SK-N-SH treated with all-trans-retinoic acid at 6 μM for 48 hours (cell line): ENCODE results near the gene PTTG1IP2.

ENCODE experiments used
- ATAC-seq: fragments of 200-7000 bp; cut with Tn5 transposase; 3 replicates; pipeline ENCODE4 v1.9.1; 2020; ENCODE audit warnings: mild to moderate bottlenecking, moderate library complexity
- ARNTL ChIP-seq: fragments of 450-650 bp; formaldehyde crosslinking; IDR thresholded peaks from 2 replicates; pipeline ENCODE4 v1.5.0; 2020; ENCODE audit warnings: low read depth, mild to moderate bottlenecking, moderate library complexity, borderline replicate concordance
- BACH2 ChIP-seq: fragments of 250-450 bp; sonication (Bioruptor Pico); IDR thresholded peaks from 2 replicates; pipeline ENCODE4 v1.9.0; 2021; ENCODE audit warnings: mild to moderate bottlenecking, borderline replicate concordance
- ESRRG ChIP-seq: fragments of 250-450 bp; sonication (Bioruptor Pico); IDR thresholded peaks from 2 replicates; pipeline ENCODE4 v1.6.1; 2021; ENCODE audit warnings: mild to moderate bottlenecking
- ISL1 ChIP-seq: fragments of 250-450 bp; sonication (Bioruptor Pico); IDR thresholded peaks from 2 replicates; pipeline ENCODE4 v2.1.2; 2022; ENCODE audit warnings: mild to moderate bottlenecking, moderate library complexity
- PPARA ChIP-seq: fragments of 250-450 bp; sonication (Bioruptor Pico); IDR thresholded peaks from 2 replicates; pipeline ENCODE4 v1.5.0; 2020; ENCODE audit warnings: mild to moderate bottlenecking, borderline replicate concordance
- RARB ChIP-seq: fragments of 250-450 bp; sonication (Bioruptor Pico); IDR thresholded peaks from 2 replicates; pipeline ENCODE4 v1.8.0; 2021; ENCODE audit warnings: mild to moderate bottlenecking, moderate library complexity
- SNAI2 ChIP-seq: fragments of 250-450 bp; sonication (Bioruptor Pico); IDR thresholded peaks from 2 replicates; pipeline ENCODE4 v1.5.0; 2020; ENCODE audit warnings: mild to moderate bottlenecking, moderate library complexity
- TCF4 ChIP-seq: fragments of 250-450 bp; sonication (Bioruptor Pico); IDR thresholded peaks from 2 replicates; pipeline ENCODE4 v1.8.0; 2021; ENCODE audit warnings: mild to moderate bottlenecking, moderate library complexity, borderline replicate concordance
- ZC3H10 ChIP-seq: fragments of 250-450 bp; sonication (Bioruptor Pico); IDR thresholded peaks from 2 replicates; pipeline ENCODE4 v1.5.1; 2021; ENCODE audit warnings: mild to moderate bottlenecking, moderate library complexity
- ZFP3 ChIP-seq: fragments of 250-450 bp; sonication (Bioruptor Pico); IDR thresholded peaks from 2 replicates; pipeline ENCODE4 v1.5.0; 2020; ENCODE audit warnings: mild to moderate bottlenecking, moderate library complexity
- ZFP30 ChIP-seq: fragments of 450-650 bp; formaldehyde crosslinking; IDR thresholded peaks from 2 replicates; pipeline ENCODE4 v1.5.0; 2022; ENCODE audit warnings: mild to moderate bottlenecking, moderate library complexity
- ZNF70 ChIP-seq: fragments of 450-650 bp; formaldehyde crosslinking; IDR thresholded peaks from 2 replicates; pipeline ENCODE4 v1.5.0; 2020; ENCODE audit warnings: mild to moderate bottlenecking, moderate library complexity
- TF ChIP-seq, protein P1 (sequence below): fragments of 250-450 bp; sonication (Bioruptor Pico); IDR thresholded peaks from 2 replicates; pipeline ENCODE4 v1.5.0; 2020; ENCODE audit warnings: mild to moderate bottlenecking, moderate library complexity
- TF ChIP-seq, protein P2 (sequence below): fragments of 250-450 bp; sonication (Bioruptor Pico); IDR thresholded peaks from 2 replicates; pipeline ENCODE4 v1.8.0; 2020; ENCODE audit warnings: mild to moderate bottlenecking, moderate library complexity, borderline replicate concordance
- TF ChIP-seq, protein P3 (sequence below): fragments of 250-450 bp; sonication (Bioruptor Pico); IDR thresholded peaks from 2 replicates; pipeline ENCODE4 v1.5.1; 2021; ENCODE audit warnings: mild to moderate bottlenecking, moderate library complexity
- TF ChIP-seq, protein P4 (sequence below): fragments of 250-450 bp; sonication (Bioruptor Pico); IDR thresholded peaks from 2 replicates; pipeline ENCODE4 v1.8.0; 2021; ENCODE audit warnings: low read depth, mild to moderate bottlenecking, moderate library complexity, borderline replicate concordance
- TF ChIP-seq, protein P5 (sequence below): fragments of 250-450 bp; sonication (Bioruptor Pico); IDR thresholded peaks from 2 replicates; pipeline ENCODE4 v1.5.1; 2020; ENCODE audit warnings: low read depth, mild to moderate bottlenecking, moderate library complexity

Gene PTTG1IP2

DNA sequence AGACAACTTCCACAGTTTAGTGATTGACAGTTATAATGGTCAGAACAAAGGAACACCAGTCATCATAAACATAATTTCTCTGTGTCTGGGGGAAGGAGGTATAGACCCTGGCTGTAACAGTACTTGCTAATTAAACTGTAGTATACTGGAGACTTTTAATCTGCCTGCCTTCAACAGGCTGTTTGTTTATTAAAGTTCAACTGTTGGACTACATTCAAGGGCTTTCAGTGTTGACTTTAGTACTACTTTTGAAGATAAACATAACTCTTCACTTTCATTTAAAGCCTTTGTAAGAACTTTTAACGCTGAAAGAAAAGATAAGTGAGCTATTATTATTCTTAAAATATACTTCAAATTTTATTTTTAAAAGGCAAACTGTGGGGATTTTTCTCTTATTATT is 15.5 kb upstream of the PTTG1IP2 start:
- TF ChIP-seq RARB, result no peak
- ATAC-seq, result peak; percentile 16

DNA sequence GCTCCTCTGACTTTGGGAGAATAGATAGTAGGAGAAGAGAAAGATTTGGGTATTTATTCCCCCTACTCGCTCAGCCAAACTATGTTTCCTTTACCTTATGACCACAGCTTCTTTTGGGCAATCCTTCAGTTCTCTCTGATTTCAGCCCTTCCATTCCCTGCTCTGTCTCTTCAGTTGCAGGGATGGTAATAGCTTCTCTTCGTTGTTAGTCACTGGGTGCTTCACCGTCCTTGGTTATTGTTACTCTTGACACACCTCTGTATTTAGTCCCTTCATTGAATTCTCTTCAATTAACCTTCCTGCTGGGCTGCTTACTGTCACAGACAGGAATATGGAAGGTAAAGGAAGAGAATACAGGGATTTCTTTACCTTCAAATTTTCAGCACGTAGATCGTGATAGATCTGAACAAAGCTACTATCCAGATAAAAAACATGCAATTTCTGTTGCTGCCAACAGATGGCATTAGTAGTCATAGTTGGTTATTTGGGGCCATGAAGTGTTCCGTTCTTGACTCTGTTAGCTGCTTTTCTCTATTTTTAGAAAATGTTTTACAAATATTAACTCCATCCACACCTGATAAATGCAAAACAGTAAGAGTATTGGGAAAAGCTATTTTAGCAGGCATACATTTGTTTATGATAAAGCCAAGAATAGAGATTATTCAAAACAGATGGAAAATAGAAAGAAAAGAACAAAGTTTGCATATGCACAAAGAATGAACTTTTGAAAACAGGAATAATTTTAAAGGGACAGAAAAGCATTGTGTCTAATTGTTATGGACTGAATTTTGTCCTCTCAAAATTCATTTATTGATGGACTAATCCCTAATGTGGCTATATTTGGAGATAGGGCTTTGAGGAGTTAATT is 14.0 kb upstream of the PTTG1IP2 start:
- ATAC-seq, result peak; percentile 67
- TF ChIP-seq ISL1 (CRISPR knock-in tag), result no peak
- no peak for TF ChIP-seq SNAI2
- TF ChIP-seq ZNF70 (CRISPR knock-in tag), result no peak
- TF ChIP-seq ARNTL (CRISPR knock-in tag), result no peak
- no peak for TF ChIP-seq PPARA (CRISPR knock-in tag)
- TF ChIP-seq, protein P1, sequence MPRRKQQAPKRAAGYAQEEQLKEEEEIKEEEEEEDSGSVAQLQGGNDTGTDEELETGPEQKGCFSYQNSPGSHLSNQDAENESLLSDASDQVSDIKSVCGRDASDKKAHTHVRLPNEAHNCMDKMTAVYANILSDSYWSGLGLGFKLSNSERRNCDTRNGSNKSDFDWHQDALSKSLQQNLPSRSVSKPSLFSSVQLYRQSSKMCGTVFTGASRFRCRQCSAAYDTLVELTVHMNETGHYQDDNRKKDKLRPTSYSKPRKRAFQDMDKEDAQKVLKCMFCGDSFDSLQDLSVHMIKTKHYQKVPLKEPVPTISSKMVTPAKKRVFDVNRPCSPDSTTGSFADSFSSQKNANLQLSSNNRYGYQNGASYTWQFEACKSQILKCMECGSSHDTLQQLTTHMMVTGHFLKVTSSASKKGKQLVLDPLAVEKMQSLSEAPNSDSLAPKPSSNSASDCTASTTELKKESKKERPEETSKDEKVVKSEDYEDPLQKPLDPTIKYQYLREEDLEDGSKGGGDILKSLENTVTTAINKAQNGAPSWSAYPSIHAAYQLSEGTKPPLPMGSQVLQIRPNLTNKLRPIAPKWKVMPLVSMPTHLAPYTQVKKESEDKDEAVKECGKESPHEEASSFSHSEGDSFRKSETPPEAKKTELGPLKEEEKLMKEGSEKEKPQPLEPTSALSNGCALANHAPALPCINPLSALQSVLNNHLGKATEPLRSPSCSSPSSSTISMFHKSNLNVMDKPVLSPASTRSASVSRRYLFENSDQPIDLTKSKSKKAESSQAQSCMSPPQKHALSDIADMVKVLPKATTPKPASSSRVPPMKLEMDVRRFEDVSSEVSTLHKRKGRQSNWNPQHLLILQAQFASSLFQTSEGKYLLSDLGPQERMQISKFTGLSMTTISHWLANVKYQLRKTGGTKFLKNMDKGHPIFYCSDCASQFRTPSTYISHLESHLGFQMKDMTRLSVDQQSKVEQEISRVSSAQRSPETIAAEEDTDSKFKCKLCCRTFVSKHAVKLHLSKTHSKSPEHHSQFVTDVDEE (CRISPR knock-in tag), result no peak
- TF ChIP-seq, protein P2, sequence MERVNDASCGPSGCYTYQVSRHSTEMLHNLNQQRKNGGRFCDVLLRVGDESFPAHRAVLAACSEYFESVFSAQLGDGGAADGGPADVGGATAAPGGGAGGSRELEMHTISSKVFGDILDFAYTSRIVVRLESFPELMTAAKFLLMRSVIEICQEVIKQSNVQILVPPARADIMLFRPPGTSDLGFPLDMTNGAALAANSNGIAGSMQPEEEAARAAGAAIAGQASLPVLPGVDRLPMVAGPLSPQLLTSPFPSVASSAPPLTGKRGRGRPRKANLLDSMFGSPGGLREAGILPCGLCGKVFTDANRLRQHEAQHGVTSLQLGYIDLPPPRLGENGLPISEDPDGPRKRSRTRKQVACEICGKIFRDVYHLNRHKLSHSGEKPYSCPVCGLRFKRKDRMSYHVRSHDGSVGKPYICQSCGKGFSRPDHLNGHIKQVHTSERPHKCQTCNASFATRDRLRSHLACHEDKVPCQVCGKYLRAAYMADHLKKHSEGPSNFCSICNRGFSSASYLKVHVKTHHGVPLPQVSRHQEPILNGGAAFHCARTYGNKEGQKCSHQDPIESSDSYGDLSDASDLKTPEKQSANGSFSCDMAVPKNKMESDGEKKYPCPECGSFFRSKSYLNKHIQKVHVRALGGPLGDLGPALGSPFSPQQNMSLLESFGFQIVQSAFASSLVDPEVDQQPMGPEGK (CRISPR knock-in tag), result no peak
- TF ChIP-seq TCF4 (CRISPR knock-in tag), result no peak
- TF ChIP-seq BACH2 (CRISPR knock-in tag), result no peak

DNA sequence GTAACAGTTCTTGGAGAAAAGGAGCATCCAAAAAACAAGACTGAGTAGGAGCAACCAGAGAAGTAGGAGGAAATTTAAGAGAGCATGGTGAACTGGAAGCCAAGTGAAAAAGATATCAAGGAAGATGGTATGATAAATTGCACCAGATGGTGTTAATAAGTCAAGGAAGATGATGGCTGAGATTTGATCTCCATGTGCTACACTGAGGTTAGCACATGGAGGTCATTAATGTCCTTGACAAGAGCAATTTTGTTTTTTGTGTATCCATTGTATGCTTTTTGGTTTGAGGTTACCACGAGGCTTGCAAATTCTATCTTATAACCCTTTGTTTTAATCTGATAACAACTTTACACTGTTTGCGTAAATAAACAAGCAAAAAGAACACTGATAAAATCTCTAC is 11.3 kb upstream of the PTTG1IP2 start:
- TF ChIP-seq TCF4 (CRISPR knock-in tag) (no peak), ESRRG (CRISPR knock-in tag) (no peak), ZFP3 (CRISPR knock-in tag) (no peak), ZC3H10 (no peak)
- TF ChIP-seq, protein P3, sequence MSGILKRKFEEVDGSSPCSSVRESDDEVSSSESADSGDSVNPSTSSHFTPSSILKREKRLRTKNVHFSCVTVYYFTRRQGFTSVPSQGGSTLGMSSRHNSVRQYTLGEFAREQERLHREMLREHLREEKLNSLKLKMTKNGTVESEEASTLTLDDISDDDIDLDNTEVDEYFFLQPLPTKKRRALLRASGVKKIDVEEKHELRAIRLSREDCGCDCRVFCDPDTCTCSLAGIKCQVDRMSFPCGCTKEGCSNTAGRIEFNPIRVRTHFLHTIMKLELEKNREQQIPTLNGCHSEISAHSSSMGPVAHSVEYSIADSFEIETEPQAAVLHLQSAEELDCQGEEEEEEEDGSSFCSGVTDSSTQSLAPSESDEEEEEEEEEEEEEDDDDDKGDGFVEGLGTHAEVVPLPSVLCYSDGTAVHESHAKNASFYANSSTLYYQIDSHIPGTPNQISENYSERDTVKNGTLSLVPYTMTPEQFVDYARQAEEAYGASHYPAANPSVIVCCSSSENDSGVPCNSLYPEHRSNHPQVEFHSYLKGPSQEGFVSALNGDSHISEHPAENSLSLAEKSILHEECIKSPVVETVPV (CRISPR knock-in tag), result no peak
- TF ChIP-seq, protein P1 (CRISPR knock-in tag), result no peak
- ATAC-seq, result no peak

DNA sequence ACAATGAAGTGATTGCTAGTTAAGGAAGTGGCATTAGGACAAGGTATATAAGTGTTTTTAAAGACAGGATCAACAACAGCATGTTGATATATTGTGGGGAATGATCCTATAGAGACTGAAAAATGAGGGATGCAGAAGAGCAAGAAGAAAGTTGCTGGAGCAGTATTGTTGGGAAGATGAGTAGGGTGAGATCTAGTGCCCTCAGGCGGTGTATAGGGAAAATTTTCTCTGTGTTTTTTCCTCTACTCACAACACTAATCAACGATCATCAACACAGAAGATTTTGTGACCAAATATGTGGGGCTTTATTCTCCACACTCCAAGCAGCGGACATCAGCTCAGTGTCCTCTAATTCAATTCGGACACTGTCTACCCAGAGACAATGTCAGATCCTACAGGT is 9.6 kb upstream of the PTTG1IP2 start:
- peak; percentile 25; the same call in 1 of the 3 replicates for ATAC-seq
- TF ChIP-seq, protein P4, sequence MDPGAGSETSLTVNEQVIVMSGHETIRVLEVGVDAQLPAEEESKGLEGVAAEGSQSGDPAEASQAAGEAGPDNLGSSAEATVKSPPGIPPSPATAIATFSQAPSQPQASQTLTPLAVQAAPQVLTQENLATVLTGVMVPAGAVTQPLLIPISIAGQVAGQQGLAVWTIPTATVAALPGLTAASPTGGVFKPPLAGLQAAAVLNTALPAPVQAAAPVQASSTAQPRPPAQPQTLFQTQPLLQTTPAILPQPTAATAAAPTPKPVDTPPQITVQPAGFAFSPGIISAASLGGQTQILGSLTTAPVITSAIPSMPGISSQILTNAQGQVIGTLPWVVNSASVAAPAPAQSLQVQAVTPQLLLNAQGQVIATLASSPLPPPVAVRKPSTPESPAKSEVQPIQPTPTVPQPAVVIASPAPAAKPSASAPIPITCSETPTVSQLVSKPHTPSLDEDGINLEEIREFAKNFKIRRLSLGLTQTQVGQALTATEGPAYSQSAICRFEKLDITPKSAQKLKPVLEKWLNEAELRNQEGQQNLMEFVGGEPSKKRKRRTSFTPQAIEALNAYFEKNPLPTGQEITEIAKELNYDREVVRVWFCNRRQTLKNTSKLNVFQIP (CRISPR knock-in tag), result no peak
- no peak for TF ChIP-seq RARB
- TF ChIP-seq ARNTL (CRISPR knock-in tag), result no peak
- TF ChIP-seq, protein P2 (CRISPR knock-in tag), result no peak
- TF ChIP-seq TCF4 (CRISPR knock-in tag), result no peak
- TF ChIP-seq, protein P5, sequence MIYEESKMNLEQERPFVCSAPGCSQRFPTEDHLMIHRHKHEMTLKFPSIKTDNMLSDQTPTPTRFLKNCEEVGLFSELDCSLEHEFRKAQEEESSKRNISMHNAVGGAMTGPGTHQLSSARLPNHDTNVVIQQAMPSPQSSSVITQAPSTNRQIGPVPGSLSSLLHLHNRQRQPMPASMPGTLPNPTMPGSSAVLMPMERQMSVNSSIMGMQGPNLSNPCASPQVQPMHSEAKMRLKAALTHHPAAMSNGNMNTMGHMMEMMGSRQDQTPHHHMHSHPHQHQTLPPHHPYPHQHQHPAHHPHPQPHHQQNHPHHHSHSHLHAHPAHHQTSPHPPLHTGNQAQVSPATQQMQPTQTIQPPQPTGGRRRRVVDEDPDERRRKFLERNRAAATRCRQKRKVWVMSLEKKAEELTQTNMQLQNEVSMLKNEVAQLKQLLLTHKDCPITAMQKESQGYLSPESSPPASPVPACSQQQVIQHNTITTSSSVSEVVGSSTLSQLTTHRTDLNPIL (CRISPR knock-in tag), result no peak
- no peak for TF ChIP-seq ZFP30 (CRISPR knock-in tag)
